Measurements from ENCODE around the gene VPS16. TPM values are rescaled to one million over a fixed set of nuclear protein-coding genes. Genes with fewer than 3 reads are reported as not detected.
A peak's percentile ranks its signal among the peaks of the same experiment; 100 is the strongest.

Gene VPS16
- 35.2 and 36.2 TPM in 2 replicates for total RNA-seq (2014; rRNA removed; shearing (Covaris generic))
- 23.0 and 24.2 TPM in 2 replicates for polyA plus RNA-seq (2016; fragmentation: Nextera tagmentation; extraction: Ambion mirVana)

- Histone ChIP-seq H3K9me3 (ENCODE audit: low read depth) (no peaks in the 10 kb centered on the region), H3K27me3 (replicated peaks; ENCODE audit: insufficient read depth) (no peaks in the 10 kb centered on the region), H3K27ac (peak within 1 kb of the TSS; percentile 70), H3K79me2 (ENCODE audit: insufficient read depth) (peaks cover 40% of the 10 kb centered on the region), H3K4me3 (peak within 1 kb of the TSS; percentile 90), H3K9ac (peak within 1 kb of the TSS; percentile 87), H2AFZ (peak within 1 kb of the TSS; percentile 94), H3K36me3 (ENCODE audit: low read depth) (no peaks in the 10 kb centered on the region), H3K4me2 (ENCODE audit: unreplicated experiment) (peak within 1 kb of the TSS; percentile 87), H3K9me2 (ENCODE audit: insufficient read depth) (no peaks in the 10 kb centered on the region), H4K20me1 (ENCODE audit: insufficient read depth) (no peaks in the 10 kb centered on the region), H3F3A (ENCODE audit: insufficient read depth) (no peaks in the 10 kb centered on the region), H3K4me1 (ENCODE audit: insufficient read depth) (no peaks in the 10 kb centered on the region)
- peak; percentile 95 for DNase-seq
- in situ Hi-C loops (cut with MboI) = no loop called here
- TF ChIP-seq EZH2phosphoT487 (IDR thresholded peaks at IDR 0.05; ENCODE audit: insufficient read depth, low read depth) = no peak
- no peak for TF ChIP-seq EZH2 (IDR thresholded peaks at IDR 0.05; ENCODE audit: insufficient read depth, poor library complexity, severe bottlenecking)
- 4% methylated on average over 64 to 74 of the region's 98 CpGs for WGBS, 2 experiments (ENCODE audit: low coverage in 1 of 2, low lambda C conversion rate in 2 of 2, missing lambda C conversion rate in 2 of 2)
These were observed at the start of gene VPS16, which contains the start of gene PCED1A for GRCh38 chr20:2840138-2840966. TSS of gene VPS16 (plus strand) at chr20:2840745. CDS start at chr20:2840775, 30 bp downstream. TSS of gene PCED1A (minus strand) at chr20:2840655. CDS start at chr20:2839912, 743 bp downstream.

GRCh38 chr20:2793471-2793870 is 47.1 kb upstream of the VPS16 start:
- H3K9me2 ChIP-seq (ENCODE audit: insufficient read depth) = no peaks in the 10 kb centered on the region
- WGBS, 2 experiments (ENCODE audit: low coverage in 1 of 2, low lambda C conversion rate in 2 of 2, missing lambda C conversion rate in 2 of 2) = 55 to 60% methylated on average over 6 of the region's 6 CpGs
- H3K9me3 ChIP-seq (ENCODE audit: low read depth) = no peaks in the 10 kb centered on the region
- no peak overlapping the region for H3K4me2 ChIP-seq (ENCODE audit: unreplicated experiment)
- no peaks in the 10 kb centered on the region for H3F3A ChIP-seq (ENCODE audit: insufficient read depth)
- no peak for DNase-seq
- H3K27me3 ChIP-seq (replicated peaks; ENCODE audit: insufficient read depth) = peaks cover 43% of the 10 kb centered on the region
- no peaks in the 10 kb centered on the region for H3K36me3 ChIP-seq (ENCODE audit: low read depth)
- no peak overlapping the region for H2AFZ ChIP-seq
- H3K27ac ChIP-seq = no peak overlapping the region
- in situ Hi-C loops (cut with MboI) = no loop called here
- H3K4me3 ChIP-seq = no peak overlapping the region
- no peaks in the 10 kb centered on the region for H3K4me1 ChIP-seq (ENCODE audit: insufficient read depth)
- H4K20me1 ChIP-seq (ENCODE audit: insufficient read depth) = no peaks in the 10 kb centered on the region
- TF ChIP-seq EZH2phosphoT487 (IDR thresholded peaks at IDR 0.05; ENCODE audit: insufficient read depth, low read depth) = no peak
- no peak for TF ChIP-seq EZH2 (IDR thresholded peaks at IDR 0.05; ENCODE audit: insufficient read depth, poor library complexity, severe bottlenecking)
- no peak overlapping the region for H3K9ac ChIP-seq
- H3K79me2 ChIP-seq (ENCODE audit: insufficient read depth) = no peaks in the 10 kb centered on the region

GRCh38 chr20:2794202-2794748 is 46.3 kb upstream of the VPS16 start:
- Histone ChIP-seq H3K27me3 (replicated peaks; ENCODE audit: insufficient read depth) (peaks cover 35% of the 10 kb centered on the region), H3K27ac (no peak overlapping the region), H3K36me3 (ENCODE audit: low read depth) (no peaks in the 10 kb centered on the region), H2AFZ (no peak overlapping the region), H4K20me1 (ENCODE audit: insufficient read depth) (no peaks in the 10 kb centered on the region), H3K9me2 (ENCODE audit: insufficient read depth) (no peaks in the 10 kb centered on the region), H3K4me1 (ENCODE audit: insufficient read depth) (no peaks in the 10 kb centered on the region), H3K9ac (no peak overlapping the region), H3K4me3 (no peak overlapping the region), H3K79me2 (ENCODE audit: insufficient read depth) (no peaks in the 10 kb centered on the region), H3K9me3 (ENCODE audit: low read depth) (no peaks in the 10 kb centered on the region), H3K4me2 (ENCODE audit: unreplicated experiment) (no peak overlapping the region), H3F3A (ENCODE audit: insufficient read depth) (no peaks in the 10 kb centered on the region)
- in situ Hi-C loops (cut with MboI) = no loop called here
- WGBS, 2 experiments (ENCODE audit: low coverage in 1 of 2, low lambda C conversion rate in 2 of 2, missing lambda C conversion rate in 2 of 2) = 60 to 63% methylated on average over 23 of the region's 23 CpGs
- no peak for DNase-seq
- TF ChIP-seq EZH2phosphoT487 (IDR thresholded peaks at IDR 0.05; ENCODE audit: insufficient read depth, low read depth) (no peak), EZH2 (IDR thresholded peaks at IDR 0.05; ENCODE audit: insufficient read depth, poor library complexity, severe bottlenecking) (no peak)

GRCh38 chr20:2794866-2795447 is 45.6 kb upstream of the VPS16 start:
- Histone ChIP-seq H3F3A (ENCODE audit: insufficient read depth) (no peaks in the 10 kb centered on the region), H3K27me3 (replicated peaks; ENCODE audit: insufficient read depth) (peaks cover 37% of the 10 kb centered on the region), H3K4me3 (no peak overlapping the region), H4K20me1 (ENCODE audit: insufficient read depth) (no peaks in the 10 kb centered on the region), H3K27ac (no peak overlapping the region), H3K4me1 (ENCODE audit: insufficient read depth) (no peaks in the 10 kb centered on the region), H3K9me3 (ENCODE audit: low read depth) (no peaks in the 10 kb centered on the region), H2AFZ (no peak overlapping the region), H3K9ac (no peak overlapping the region), H3K79me2 (ENCODE audit: insufficient read depth) (no peaks in the 10 kb centered on the region), H3K36me3 (ENCODE audit: low read depth) (no peaks in the 10 kb centered on the region), H3K9me2 (ENCODE audit: insufficient read depth) (no peaks in the 10 kb centered on the region), H3K4me2 (ENCODE audit: unreplicated experiment) (no peak overlapping the region)
- in situ Hi-C loops (cut with MboI) = no loop called here
- no peak for DNase-seq
- 63 to 70% methylated on average over 11 of the region's 11 CpGs for WGBS, 2 experiments (ENCODE audit: low coverage in 1 of 2, low lambda C conversion rate in 2 of 2, missing lambda C conversion rate in 2 of 2)
- no peak for TF ChIP-seq EZH2phosphoT487 (IDR thresholded peaks at IDR 0.05; ENCODE audit: insufficient read depth, low read depth)
- TF ChIP-seq EZH2 (IDR thresholded peaks at IDR 0.05; ENCODE audit: insufficient read depth, poor library complexity, severe bottlenecking) = no peak
